GM18498 (cell line): ENCODE data around the gene HDAC8.
"Not testable (repeated sequence)": the region's sequence is repeated elsewhere in the genome, so short reads cannot be mapped to it uniquely, and the experiment has no call there.

ENCODE experiments used
- ATAC-seq: cut with Tn5 transposase; IDR thresholded peaks from one replicate; pipeline ENCODE4 v1.9.1; 2021; ENCODE audit warnings: mild to moderate bottlenecking, moderate library complexity; ENCODE audit not compliant: unreplicated experiment

HDAC8 gene

GRCh38 chrX:72465889-72466288, 106.8 kb downstream of the HDAC8 start:
- no peak for ATAC-seq

DNA sequence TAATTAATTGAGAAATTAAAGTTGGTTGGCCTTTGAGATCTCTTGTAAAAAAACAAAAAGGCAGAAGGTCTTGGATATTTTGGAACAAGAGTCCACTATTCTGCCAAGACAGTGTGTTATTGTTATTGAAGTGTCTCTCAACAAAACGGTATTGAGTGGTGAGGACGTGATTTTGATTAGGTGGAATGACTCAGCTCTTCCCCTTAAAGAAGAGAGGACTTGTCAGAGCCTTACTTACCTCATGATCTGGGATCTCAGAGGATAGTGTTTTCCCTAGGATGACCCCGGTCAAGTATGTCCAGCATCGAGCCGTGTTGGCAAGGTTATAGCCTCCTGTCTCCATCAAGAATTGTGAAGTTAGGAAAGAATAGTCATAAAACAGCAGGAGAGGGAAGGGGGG, 110.9 kb downstream of the HDAC8 start:
- no peak for ATAC-seq

- no peak for ATAC-seq
Measured at GRCh38 chrX:72461288-72461687, 111.4 kb downstream of the HDAC8 start.

DNA sequence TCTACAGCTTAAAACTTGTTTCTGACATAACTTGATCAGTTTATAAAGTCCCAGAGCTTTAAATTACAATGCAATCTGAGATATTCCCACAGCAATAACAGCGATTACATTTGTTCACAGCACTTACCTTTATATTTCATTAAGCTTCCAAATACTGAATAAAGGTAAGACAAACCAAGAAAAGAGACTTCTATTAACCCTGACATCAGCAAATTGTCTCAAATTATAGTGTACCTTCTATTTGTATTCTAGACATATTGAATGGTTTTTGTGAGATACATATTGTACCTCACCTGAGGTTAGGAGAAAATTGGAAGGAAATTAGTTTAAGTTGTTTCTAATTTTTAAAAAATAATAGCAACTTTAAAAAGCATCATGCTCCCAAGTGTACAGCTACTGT, 111.9 kb downstream of the HDAC8 start:
- ATAC-seq = no peak

DNA sequence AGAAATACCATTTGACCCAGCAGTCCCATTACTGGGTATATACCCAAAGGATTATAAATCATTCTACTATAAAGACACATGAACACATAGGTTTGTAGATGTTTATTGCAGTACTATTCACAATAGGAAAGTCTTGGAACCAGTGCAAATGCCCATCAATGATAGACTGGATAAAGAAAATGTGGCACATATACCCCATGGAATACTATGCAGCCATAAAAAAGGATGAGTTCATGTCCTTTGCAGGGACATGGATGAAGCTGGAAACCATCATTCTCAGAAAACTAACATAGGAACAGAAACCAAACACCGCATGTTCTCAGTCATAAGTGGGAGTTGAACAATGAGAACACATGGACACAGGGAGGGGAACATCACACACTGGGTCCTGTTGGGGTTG, 123.6 kb downstream of the HDAC8 start:
- ATAC-seq = not testable (repeated sequence)

GRCh38 chrX:72440764-72441163, 131.9 kb downstream of the HDAC8 start:
- ATAC-seq = not testable (repeated sequence)

DNA sequence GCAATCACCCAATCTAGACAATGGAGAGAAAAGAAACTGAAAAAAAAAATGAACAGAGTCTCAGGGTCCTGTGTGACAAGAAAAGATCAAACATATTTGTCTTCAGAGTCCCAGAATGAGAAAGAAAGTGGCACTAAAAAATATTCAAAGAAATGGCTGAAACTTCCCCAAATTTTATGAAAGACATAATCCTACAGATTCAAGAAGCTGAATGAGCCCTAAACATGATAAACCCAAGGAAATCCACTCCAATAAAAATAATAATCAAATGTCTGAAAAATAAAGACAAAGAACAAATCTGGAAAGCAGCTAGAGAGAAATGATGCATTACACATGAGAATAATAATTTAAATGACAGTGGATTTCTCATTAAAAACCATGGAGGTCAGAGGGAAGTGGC, 136.6 kb downstream of the HDAC8 start:
- ATAC-seq = no peak

- no peak for ATAC-seq
Measured at GRCh38 chrX:72430405-72430968, 142.2 kb downstream of the HDAC8 start.

GRCh38 chrX:72421797-72422196, 150.8 kb downstream of the HDAC8 start:
- no peak for ATAC-seq

DNA sequence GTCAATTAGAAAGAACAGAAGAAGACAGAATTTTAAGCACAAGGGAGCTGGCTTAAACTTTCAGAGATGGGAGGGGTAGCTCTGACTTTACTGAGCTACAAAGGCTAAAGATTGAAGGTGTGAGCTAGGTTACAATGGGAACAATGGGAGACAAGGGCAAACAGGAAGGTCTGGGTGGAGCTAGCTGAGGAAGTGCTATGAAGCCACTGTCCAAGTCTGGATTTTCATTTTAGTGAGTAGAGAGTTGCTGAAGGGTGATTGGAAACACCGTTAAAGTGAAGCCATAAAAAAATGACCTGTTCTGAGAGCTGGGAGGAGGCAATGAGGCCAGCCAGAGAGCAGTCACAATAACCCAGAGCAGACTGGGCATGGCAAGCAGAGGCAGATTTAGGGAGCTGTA, 162.7 kb downstream of the HDAC8 start:
- no peak for ATAC-seq

DNA sequence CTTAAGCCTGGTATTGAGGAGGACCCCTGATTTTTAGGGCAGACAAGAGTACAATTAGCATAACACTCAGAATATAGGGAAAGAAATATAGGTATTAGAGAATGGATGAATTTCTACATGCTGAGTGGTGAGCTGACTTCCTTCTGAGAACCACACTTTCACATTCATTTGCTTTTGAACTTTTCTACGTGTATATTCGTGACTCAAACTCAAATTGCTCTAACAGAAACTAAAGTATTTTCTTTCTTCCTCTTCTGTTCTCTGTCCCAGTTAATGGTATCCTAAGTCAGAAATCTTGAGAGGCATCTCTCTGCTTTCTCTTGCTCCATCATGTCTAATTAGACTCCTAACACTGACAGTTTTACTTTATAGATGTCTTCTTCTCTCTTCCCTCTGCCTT, 163.8 kb downstream of the HDAC8 start:
- no peak for ATAC-seq

- ATAC-seq = not testable (repeated sequence)
Measured at GRCh38 chrX:72405136-72405535, 167.5 kb downstream of the HDAC8 start.

- no peak for ATAC-seq
Measured at GRCh38 chrX:72402614-72403013, 170.0 kb downstream of the HDAC8 start.

DNA sequence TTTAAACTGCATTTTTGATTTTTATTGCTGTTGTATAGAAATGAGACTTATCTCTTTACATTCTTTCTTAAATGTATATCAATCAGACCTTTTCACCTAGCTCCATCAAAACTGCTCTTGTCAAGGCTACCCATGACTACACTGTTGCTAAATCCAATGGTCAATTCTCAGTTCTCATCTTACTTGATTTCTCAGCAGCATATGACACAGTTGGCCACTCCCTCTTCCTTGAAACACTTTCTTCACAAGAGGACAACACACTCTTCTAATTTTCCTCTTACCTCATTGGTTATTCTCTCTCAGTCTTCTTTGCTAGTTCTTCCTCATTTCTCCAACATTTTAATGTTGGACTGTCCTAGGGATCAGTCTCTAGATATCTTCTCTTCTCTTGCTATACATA, 172.8 kb downstream of the HDAC8 start:
- ATAC-seq = no peak

- ATAC-seq = no peak
Measured at GRCh38 chrX:72396117-72396516, 176.5 kb downstream of the HDAC8 start.

DNA sequence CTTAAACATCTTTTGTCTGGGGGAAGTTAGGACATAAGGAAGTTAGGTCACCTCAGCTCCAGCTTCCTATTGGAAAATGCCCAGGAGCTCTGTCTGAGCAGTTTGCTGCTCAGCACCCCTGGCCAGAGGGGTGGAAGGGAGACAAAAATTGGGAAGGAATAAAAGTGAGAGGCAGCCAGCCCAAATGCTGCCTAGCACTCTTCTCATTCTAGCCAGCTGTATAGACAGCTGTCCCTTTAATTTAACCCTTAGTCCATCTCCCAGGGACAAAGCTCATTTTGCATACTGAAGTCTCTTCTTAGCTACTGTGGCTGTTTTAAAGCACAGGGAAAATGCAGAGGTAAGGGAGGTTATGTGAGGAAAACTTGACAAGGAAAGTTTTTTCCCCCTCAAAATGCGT, 177.4 kb downstream of the HDAC8 start:
- no peak for ATAC-seq

DNA sequence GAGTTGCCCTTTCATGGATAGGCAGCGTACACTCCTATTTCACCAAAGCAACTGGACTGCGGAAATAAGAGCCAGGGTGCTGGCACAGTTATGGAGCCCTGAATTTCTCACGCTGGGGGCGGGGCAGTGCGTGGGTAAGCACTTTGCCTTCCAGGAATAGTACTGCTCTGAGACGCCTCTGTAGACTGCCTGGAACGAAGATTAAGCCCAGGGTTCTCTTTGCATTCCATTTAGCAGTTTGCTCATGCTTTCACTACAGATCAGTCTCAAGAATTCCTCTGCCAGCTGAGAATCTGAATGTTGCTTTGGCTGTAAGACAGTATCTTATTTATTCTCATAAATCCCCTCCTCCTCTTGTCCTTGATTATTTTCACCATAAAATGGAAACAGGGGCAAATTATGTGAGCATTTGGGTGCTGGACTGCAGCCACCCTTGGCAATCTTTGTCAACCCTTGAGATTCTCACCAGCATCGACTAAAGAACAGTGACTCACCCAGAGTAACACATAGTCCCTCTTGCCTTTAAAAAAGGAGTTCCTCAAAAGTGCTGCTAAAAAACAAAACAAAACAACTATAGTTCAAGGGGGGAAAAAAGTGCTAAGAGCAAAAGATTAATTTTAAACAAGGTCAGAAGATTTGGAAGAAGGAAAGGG, 178.0 kb downstream of the HDAC8 start:
- no peak for ATAC-seq

- no peak for ATAC-seq
Measured at GRCh38 chrX:72393836-72394517, 178.7 kb downstream of the HDAC8 start.

GRCh38 chrX:72392816-72393800, 179.5 kb downstream of the HDAC8 start:
- no peak for ATAC-seq

DNA sequence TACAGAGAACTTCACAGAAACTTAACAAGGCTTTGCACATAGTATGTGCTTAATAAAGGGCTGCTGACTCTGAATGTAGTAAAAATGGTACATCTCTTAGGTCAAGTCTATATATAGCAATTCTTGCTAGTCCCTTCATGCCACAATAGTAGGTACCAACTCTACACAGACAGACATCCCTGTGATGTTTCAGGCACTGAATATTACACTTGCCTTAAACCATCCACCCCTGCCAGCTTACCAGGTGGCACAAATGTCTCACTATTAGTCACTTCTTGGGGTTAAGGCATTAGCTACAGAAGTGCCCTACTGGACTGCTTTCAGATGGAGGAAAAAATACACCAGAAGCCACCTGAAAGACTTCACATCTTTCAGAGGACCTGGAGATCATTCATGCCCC, 180.6 kb downstream of the HDAC8 start:
- ATAC-seq = no peak

GRCh38 chrX:72387247-72387646, 185.4 kb downstream of the HDAC8 start:
- no peak for ATAC-seq
